Smooth muscle cell (in vitro differentiated cells): Measurements from ENCODE around the gene PAOX. TPM values are rescaled to one million over a fixed set of nuclear protein-coding genes. Genes with fewer than 3 reads are reported as not detected.

Experiments used
- DNase-seq: peaks from one replicate; lab custom pipeline; 2025; ENCODE audit not compliant: unreplicated experiment; lab: John Stamatoyannopoulos, UW
- H2AFZ ChIP-seq: fragments of 200-600 bp; sonication (generic); 2 replicates; pipeline ENCODE4 v1.6.0; 2016; ENCODE audit warnings: antibody characterized with exemption, low read depth, mild to moderate bottlenecking
- H3F3A ChIP-seq: fragments of 200-600 bp; sonication (generic); 2 replicates; pipeline ENCODE4 v1.6.0; 2017; ENCODE audit warnings: antibody characterized with exemption, low read depth
- H3K27ac ChIP-seq: fragments of 200-600 bp; sonication (generic); 2 replicates; pipeline ENCODE4 v1.5.1; 2016; ENCODE audit warnings: low read depth, mild to moderate bottlenecking
- H3K27me3 ChIP-seq: fragments of 200-600 bp; sonication (generic); 2 replicates; pipeline ENCODE4 v1.6.1; 2016; ENCODE audit warnings: low read depth, mild to moderate bottlenecking
- H3K36me3 ChIP-seq: fragments of 200-600 bp; sonication (generic); 2 replicates; pipeline ENCODE4 v1.5.1; 2016; ENCODE audit warnings: low read depth
- H3K4me1 ChIP-seq: fragments of 200-600 bp; sonication (generic); 2 replicates; pipeline ENCODE4 v1.5.1; 2016; ENCODE audit warnings: low read depth
- H3K4me2 ChIP-seq: fragments of 200-600 bp; sonication (generic); 2 replicates; pipeline ENCODE4 v1.6.0; 2016; ENCODE audit warnings: mild to moderate bottlenecking
- H3K4me3 ChIP-seq: fragments of 200-600 bp; sonication (generic); 2 replicates; pipeline ENCODE4 v1.5.1; 2016; ENCODE audit warnings: mild to moderate bottlenecking
- H3K79me2 ChIP-seq: fragments of 200-600 bp; sonication (generic); 2 replicates; pipeline ENCODE4 v1.6.0; 2016; ENCODE audit warnings: low read depth, mild to moderate bottlenecking
- H3K9ac ChIP-seq: fragments of 200-600 bp; sonication (generic); 2 replicates; pipeline ENCODE4 v1.6.0; 2016; ENCODE audit warnings: low read depth
- H3K9me3 ChIP-seq: fragments of 200-600 bp; sonication (generic); replicated peaks from 2 replicates; pipeline ENCODE4 v1.5.1; 2016; ENCODE audit warnings: low read depth
- H4K20me1 ChIP-seq: fragments of 200-600 bp; sonication (generic); 2 replicates; pipeline ENCODE4 v1.6.0; 2016; ENCODE audit warnings: low read depth
- WGBS: methylation state at CpG from one replicate; pipeline ENCODE4 v1.1.7; 2016; ENCODE audit warnings: low lambda C conversion rate; 5-methylcytosine and 5-hydroxymethylcytosine counted together
- microRNA-seq: library from miRNA; unstranded; fragments of <30 nt; microRNA quantifications from one replicate; pipeline ENCODE4, GENCODE V29; 2016; ENCODE audit warnings: borderline number of aligned reads
- polyA plus RNA-seq: library from polyadenylated mRNA; unstranded; fragments of >200 nt; fragmentation: Nextera tagmentation; extraction: Ambion mirVana; gene quantifications from 2 replicates; pipeline ENCODE4 v1.2.1, GENCODE V29; 2016
- small RNA-seq: library from RNA; depleted of rRNA; stranded (forward); fragments of <200 nt; gene quantifications from one replicate; pipeline ENCODE3, GENCODE V24; 2014
- total RNA-seq: library from RNA; depleted of rRNA; stranded (reverse); fragments of >200 nt; gene quantifications from 2 replicates; pipeline ENCODE4 v1.2.3, GENCODE V29; 2014
- TF ChIP-seq, protein P1 (sequence below): fragments of 200-600 bp; sonication (generic); IDR thresholded peaks from 2 replicates; pipeline ENCODE4 v1.5.1; 2017; ENCODE audit warnings: borderline replicate concordance, mild to moderate bottlenecking, antibody characterized with exemption; ENCODE audit not compliant: insufficient read depth, poor library complexity, severe bottlenecking

Gene PAOX
- total and polyA plus RNA-seq, 2 experiments from 2014 or later = 3.3 to 7.1 TPM

DNA sequence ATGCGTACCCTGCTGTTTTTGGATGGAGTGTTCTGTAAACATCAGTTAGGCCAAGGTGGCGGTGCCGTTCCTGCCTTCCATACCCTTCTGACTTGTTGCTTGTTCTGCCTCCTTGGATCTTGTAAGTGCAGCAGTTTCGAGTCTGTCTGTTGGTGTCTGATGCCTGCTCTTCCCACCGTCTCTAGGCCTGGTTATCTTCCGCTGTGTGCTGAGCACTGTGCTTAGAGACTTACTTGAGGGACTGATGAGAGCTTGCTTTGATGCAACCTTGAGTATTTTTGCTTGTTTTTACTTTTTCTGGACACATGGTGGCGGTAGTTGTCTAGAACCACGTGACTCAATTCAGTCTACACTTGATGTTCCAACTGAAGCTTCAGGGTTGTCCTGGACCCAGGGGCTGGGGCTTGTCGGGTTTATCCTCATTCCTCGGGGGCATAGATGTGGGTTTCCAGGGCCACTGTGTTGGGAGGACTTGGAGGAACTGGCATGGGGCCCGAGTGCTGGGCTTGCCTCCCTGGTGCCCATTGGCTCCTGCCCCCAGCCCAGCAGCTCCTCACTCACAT, 59.7 kb downstream of the PAOX start:
- Histone ChIP-seq H3K4me2 (no peak overlapping the region), H3K27ac (no peak overlapping the region), H3K36me3 (no peaks in the 10 kb centered on the region), H3K27me3 (no peaks in the 10 kb centered on the region), H3K9ac (no peak overlapping the region), H3K4me3 (no peak overlapping the region), H3F3A (no peaks in the 10 kb centered on the region), H3K9me3 (no peaks in the 10 kb centered on the region), H3K79me2 (no peaks in the 10 kb centered on the region), H4K20me1 (no peaks in the 10 kb centered on the region), H3K4me1 (no peaks in the 10 kb centered on the region), H2AFZ (no peak overlapping the region)
- DNase-seq = no peak
- TF ChIP-seq, protein P1, sequence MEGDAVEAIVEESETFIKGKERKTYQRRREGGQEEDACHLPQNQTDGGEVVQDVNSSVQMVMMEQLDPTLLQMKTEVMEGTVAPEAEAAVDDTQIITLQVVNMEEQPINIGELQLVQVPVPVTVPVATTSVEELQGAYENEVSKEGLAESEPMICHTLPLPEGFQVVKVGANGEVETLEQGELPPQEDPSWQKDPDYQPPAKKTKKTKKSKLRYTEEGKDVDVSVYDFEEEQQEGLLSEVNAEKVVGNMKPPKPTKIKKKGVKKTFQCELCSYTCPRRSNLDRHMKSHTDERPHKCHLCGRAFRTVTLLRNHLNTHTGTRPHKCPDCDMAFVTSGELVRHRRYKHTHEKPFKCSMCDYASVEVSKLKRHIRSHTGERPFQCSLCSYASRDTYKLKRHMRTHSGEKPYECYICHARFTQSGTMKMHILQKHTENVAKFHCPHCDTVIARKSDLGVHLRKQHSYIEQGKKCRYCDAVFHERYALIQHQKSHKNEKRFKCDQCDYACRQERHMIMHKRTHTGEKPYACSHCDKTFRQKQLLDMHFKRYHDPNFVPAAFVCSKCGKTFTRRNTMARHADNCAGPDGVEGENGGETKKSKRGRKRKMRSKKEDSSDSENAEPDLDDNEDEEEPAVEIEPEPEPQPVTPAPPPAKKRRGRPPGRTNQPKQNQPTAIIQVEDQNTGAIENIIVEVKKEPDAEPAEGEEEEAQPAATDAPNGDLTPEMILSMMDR = no peak
- 65% methylated on average over 11 of the region's 11 CpGs for WGBS

DNA sequence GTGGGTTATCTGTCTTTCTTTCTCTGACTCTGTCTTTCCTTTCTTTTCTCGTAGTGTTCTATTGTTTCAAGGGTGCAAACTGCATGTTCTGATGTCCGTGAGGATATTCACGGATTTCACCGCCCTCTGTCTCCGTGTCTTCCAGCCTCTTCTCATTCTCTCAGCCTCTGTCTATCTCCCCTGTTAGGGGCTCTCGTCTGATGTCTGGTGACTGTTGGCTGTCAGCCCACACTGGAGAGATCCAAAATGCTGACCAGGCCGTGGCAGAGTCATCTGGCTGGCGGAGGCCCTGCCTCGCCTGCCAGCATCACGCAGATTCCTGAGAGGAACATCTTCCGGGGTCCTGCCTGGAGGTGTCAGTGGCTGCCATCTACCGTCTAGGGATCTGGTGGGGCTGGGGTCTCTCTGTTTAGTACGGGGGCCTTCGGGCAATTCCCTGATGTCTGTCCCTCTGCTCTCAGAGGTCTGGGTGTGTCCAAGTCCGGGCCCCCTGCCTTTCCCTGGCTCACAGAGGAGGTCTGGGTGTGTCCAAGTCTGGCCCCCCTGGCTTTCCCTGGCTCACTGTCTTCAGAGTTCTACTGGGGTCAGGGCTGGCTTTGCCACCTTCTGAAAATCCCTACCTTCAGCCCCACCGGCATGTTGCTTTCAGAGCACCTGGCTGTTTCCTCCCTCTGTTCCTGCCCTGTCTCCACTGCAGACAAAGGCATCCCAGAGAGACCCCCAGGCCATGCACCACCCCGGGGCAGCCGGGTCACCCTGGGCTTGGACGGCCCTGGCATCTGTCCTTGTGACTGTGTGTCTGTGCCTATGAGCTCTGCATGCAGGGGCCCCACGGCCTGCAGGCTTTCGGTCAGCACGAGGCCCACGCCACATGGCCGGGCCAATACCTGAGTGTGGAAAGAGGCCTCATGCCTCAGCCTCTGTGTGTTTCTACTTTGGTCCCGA, 60.7 kb downstream of the PAOX start:
- H3K4me3 ChIP-seq = no peak overlapping the region
- H3K36me3 ChIP-seq = no peaks in the 10 kb centered on the region
- no peaks in the 10 kb centered on the region for H3K4me1 ChIP-seq
- no peaks in the 10 kb centered on the region for H4K20me1 ChIP-seq
- H3K4me2 ChIP-seq = no peak overlapping the region
- H3K79me2 ChIP-seq = no peaks in the 10 kb centered on the region
- WGBS = 90% methylated on average over 25 of the region's 25 CpGs
- TF ChIP-seq, protein P1 = no peak
- DNase-seq = no peak
- no peaks in the 10 kb centered on the region for H3K27me3 ChIP-seq
- no peak overlapping the region for H3K27ac ChIP-seq
- H2AFZ ChIP-seq = no peak overlapping the region
- no peak overlapping the region for H3K9ac ChIP-seq
- no peaks in the 10 kb centered on the region for H3F3A ChIP-seq
- H3K9me3 ChIP-seq = no peaks in the 10 kb centered on the region

DNA sequence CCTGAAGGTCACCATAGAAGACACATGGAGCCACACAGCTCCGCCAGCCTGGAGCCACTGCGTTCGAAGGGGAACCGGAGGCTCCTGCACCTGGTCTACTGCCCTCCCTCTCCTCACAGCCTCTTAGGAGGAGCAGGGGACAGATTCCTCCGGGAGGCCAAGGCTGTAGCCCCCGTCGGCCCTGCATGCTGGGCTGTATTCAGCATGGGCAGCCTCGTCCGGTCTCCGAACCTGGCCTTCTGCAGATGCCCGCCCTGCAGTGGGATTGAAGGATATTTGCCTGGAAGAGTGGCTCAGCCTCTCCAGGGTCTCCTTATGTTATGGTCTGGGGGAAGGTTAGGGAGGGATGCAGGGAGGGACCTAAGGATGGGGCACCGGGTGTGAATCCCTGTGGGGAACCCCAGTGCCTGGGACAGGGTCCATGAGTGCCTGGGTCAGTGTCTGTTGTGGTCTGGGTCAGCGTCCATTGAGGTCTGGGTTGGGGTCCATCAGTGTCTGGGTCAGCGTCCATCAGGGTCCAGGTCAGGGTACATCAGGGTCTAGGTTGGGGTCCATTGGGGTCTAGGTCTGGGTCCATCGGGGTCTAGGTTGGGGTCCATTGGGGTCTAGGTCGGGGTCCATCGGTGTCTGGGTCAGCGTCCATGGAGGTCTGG, 61.7 kb downstream of the PAOX start:
- Histone ChIP-seq H3F3A (no peaks in the 10 kb centered on the region), H3K27ac (no peak overlapping the region), H3K79me2 (no peaks in the 10 kb centered on the region), H4K20me1 (no peaks in the 10 kb centered on the region), H3K27me3 (no peaks in the 10 kb centered on the region), H2AFZ (no peak overlapping the region), H3K36me3 (no peaks in the 10 kb centered on the region), H3K4me1 (no peaks in the 10 kb centered on the region), H3K9me3 (no peaks in the 10 kb centered on the region), H3K4me2 (no peak overlapping the region), H3K4me3 (no peak overlapping the region), H3K9ac (no peak overlapping the region)
- TF ChIP-seq, protein P1 = no peak
- no peak for DNase-seq
- WGBS = 93% methylated on average over 16 of the region's 18 CpGs

Small RNAs within 50 kb of the gene (microRNA-seq; reads per million reads assigned to microRNA genes)
- gene MIR3944 = not detected

Small RNAs within 50 kb of the gene (small RNA-seq; reads per million reads assigned to genes)
- gene AL360181.4 (0.13 reads per million), gene BANF1P2 (0.26 reads per million, percentile 2 among the genes with 10 or more reads in this experiment), gene MIR3944 (not detected)

Other genes with a start within 250 kb of the PAOX start
- 1.8 and 2.3 TPM in 2 replicates for gene KNDC1, start 219.0 kb upstream of the PAOX start, total RNA-seq
- gene KNDC1, start 219.0 kb upstream of the PAOX start, polyA plus RNA-seq = 3.1 and 3.4 TPM in 2 replicates
- gene UTF1, start 149.0 kb upstream of the PAOX start, total RNA-seq = not detected in 2 replicates
- not detected in 2 replicates for gene UTF1, start 149.0 kb upstream of the PAOX start, polyA plus RNA-seq
- not detected in 2 replicates for gene VENTX, start 141.4 kb upstream of the PAOX start, total RNA-seq
- gene VENTX, start 141.4 kb upstream of the PAOX start, polyA plus RNA-seq = 0.33 TPM in 1 of 2 replicates, not detected in the other
- 0.36 and 0.85 TPM in 2 replicates for gene ADAM8, start 102.4 kb upstream of the PAOX start, total RNA-seq
- gene ADAM8, start 102.4 kb upstream of the PAOX start, polyA plus RNA-seq = 0.70 and 0.96 TPM in 2 replicates
- 39.5 and 48.5 TPM in 2 replicates for gene TUBGCP2, start 70.4 kb upstream of the PAOX start, total RNA-seq
- gene TUBGCP2, start 70.4 kb upstream of the PAOX start, polyA plus RNA-seq = 40.5 and 47.0 TPM in 2 replicates
- 15.3 and 20.0 TPM in 2 replicates for gene ZNF511, start 70.3 kb upstream of the PAOX start, total RNA-seq
- 52.3 and 70.2 TPM in 2 replicates for gene ZNF511, start 70.3 kb upstream of the PAOX start, polyA plus RNA-seq
- 2.4 and 7.8 TPM in 2 replicates for gene CALY, start 42.4 kb upstream of the PAOX start, total RNA-seq
- gene CALY, start 42.4 kb upstream of the PAOX start, polyA plus RNA-seq = 9.4 and 10.1 TPM in 2 replicates
- not detected in 2 replicates for gene PRAP1, start 31.9 kb upstream of the PAOX start, total RNA-seq
- gene PRAP1, start 31.9 kb upstream of the PAOX start, polyA plus RNA-seq = 0.27 and 1.4 TPM in 2 replicates
- gene FUOM, start 21.2 kb upstream of the PAOX start, total RNA-seq = 16.6 and 19.5 TPM in 2 replicates
- gene FUOM, start 21.2 kb upstream of the PAOX start, polyA plus RNA-seq = 43.9 and 46.7 TPM in 2 replicates
- 63.2 and 63.8 TPM in 2 replicates for gene ECHS1, start 5.9 kb upstream of the PAOX start, total RNA-seq
- gene ECHS1, start 5.9 kb upstream of the PAOX start, polyA plus RNA-seq = 112 and 113 TPM in 2 replicates
- 20.6 and 31.6 TPM in 2 replicates for gene MTG1, start 14.9 kb downstream of the PAOX start, total RNA-seq
- gene MTG1, start 14.9 kb downstream of the PAOX start, polyA plus RNA-seq = 53.5 and 70.0 TPM in 2 replicates
- 0.09 and 0.13 TPM in 2 replicates for gene SPRN, start 45.4 kb downstream of the PAOX start, total RNA-seq
- gene SPRN, start 45.4 kb downstream of the PAOX start, polyA plus RNA-seq = 0.56 and 1.00 TPM in 2 replicates
- gene SCART1, start 74.7 kb downstream of the PAOX start, total RNA-seq = 1.1 and 2.2 TPM in 2 replicates
- 0.45 and 1.7 TPM in 2 replicates for gene SCART1, start 74.7 kb downstream of the PAOX start, polyA plus RNA-seq
- 3.1 and 10.8 TPM in 2 replicates for gene CYP2E1, start 148.1 kb downstream of the PAOX start, total RNA-seq
- 1.1 and 1.3 TPM in 2 replicates for gene CYP2E1, start 148.1 kb downstream of the PAOX start, polyA plus RNA-seq
- gene SYCE1, start 186.3 kb downstream of the PAOX start, total RNA-seq = not detected in 2 replicates
- gene SYCE1, start 186.3 kb downstream of the PAOX start, polyA plus RNA-seq = 0.13 and 0.28 TPM in 2 replicates
- gene FRG2B, start 247.5 kb downstream of the PAOX start, total RNA-seq = not detected in 2 replicates
- not detected in 2 replicates for gene FRG2B, start 247.5 kb downstream of the PAOX start, polyA plus RNA-seq